ENCODE results near the gene CHRNA4. TPM values are rescaled to one million over a fixed set of nuclear protein-coding genes. Genes with fewer than 3 reads are reported as not detected.

CHRNA4 gene
- total and polyA plus RNA-seq, 2 of the 4 experiments (the other 2 are of a cell fraction): not detected

- H2BK120ac ChIP-seq (ENCODE audit: low read depth, low read length): no peak overlapping the region
- H4K5ac ChIP-seq (ENCODE audit: low read depth, low read length): no peak overlapping the region
- peaks cover 37% of the 10 kb centered on the region for H3K27me3 ChIP-seq (ENCODE audit: control insufficient read depth, insufficient read depth, low read length)
- ATAC-seq (ENCODE audit: low read depth): no peak
- H3K36me3 ChIP-seq (ENCODE audit: control insufficient read depth, insufficient read depth, low read length): no peaks in the 10 kb centered on the region
- no peak overlapping the region for H2AK9ac ChIP-seq (replicated peaks; ENCODE audit: low read depth, low read length, poor library complexity)
- no peak overlapping the region for H3K56ac ChIP-seq (ENCODE audit: extremely low read depth, insufficient read depth, low read length)
- intact Hi-C loops (cut with micrococcal nuclease) (no loop called here), in situ Hi-C loops (cut with MboI; ENCODE audit: low sequenced_read_pairs) (no loop called here), dilution Hi-C loops (cut with HindIII; ENCODE audit: low sequenced_read_pairs, unreplicated experiment) (no loop called here)
- H3K9ac ChIP-seq (ENCODE audit: low read depth, low read length): no peak overlapping the region
- POLR2A ChIA-PET (ENCODE audit: unreplicated experiment): no interaction called here
- H3K18ac ChIP-seq (ENCODE audit: low read depth, low read length): no peak overlapping the region
- H3K9me1 ChIP-seq (ENCODE audit: insufficient read depth, low read length): no peaks in the 10 kb centered on the region
- H3K4ac ChIP-seq (ENCODE audit: low read depth, low read length): no peak overlapping the region
- H3K79me1 ChIP-seq (ENCODE audit: low read depth in 1 of 2, low read length in 2 of 2): no peaks in the 10 kb centered on the region
- BruUV-seq (replicated peaks): no TSS peak
- 75% methylated on average over 4 of the region's 12 CpGs; no CpG with 5 or more reads in 1 of the 2 experiments for WGBS, 2 experiments (ENCODE audit: extremely low coverage in 2 of 2, insufficient read length in 1 of 2)
- H3K14ac ChIP-seq (replicated peaks; ENCODE audit: low read depth, low read length): no peak overlapping the region
- H4K20me1 ChIP-seq (ENCODE audit: insufficient read depth, low read length): no peaks in the 10 kb centered on the region; the same call in 1 of the 2 replicates
- no peak overlapping the region for H4K8ac ChIP-seq (ENCODE audit: low read depth in 2 of 2, low read length in 2 of 2)
- CTCF ChIA-PET: interaction anchor here (0.9 kb wide), 1 partner anchor 69 kb away, joined by 5 read pairs; no protein-coding TSS in a partner anchor
- H4K91ac ChIP-seq (ENCODE audit: insufficient read depth, low read depth, low read length): no peak overlapping the region
- no peak overlapping the region for H3K27ac ChIP-seq (ENCODE audit: insufficient read depth, low read length)
- no peak overlapping the region for H2BK5ac ChIP-seq (ENCODE audit: low read depth, low read length, poor library complexity, severe bottlenecking)
- no peak overlapping the region for H2AFZ ChIP-seq (replicated peaks; ENCODE audit: low read length, poor library complexity)
- TF ChIP-seq MAZ (IDR thresholded peaks at IDR 0.05; ENCODE audit: borderline replicate concordance, low read depth, low read length): no peak
- TF ChIP-seq MAFK (IDR thresholded peaks at IDR 0.05; ENCODE audit: low read depth, low read length): no peak
- TF ChIP-seq POLR2A (IDR thresholded peaks at IDR 0.05; ENCODE audit: low read depth, low read length): no peak
- TF ChIP-seq RAD21 (IDR thresholded peaks at IDR 0.05; ENCODE audit: low read length): no peak
- TF ChIP-seq CHD1 (IDR thresholded peaks at IDR 0.05; ENCODE audit: low read depth, low read length): no peak
- no peak for TF ChIP-seq SMC3 (IDR thresholded peaks at IDR 0.05; ENCODE audit: low read depth, low read length)
- TF ChIP-seq RCOR1 (IDR thresholded peaks at IDR 0.05; ENCODE audit: insufficient replicate concordance, low read length): no peak
- TF ChIP-seq NFE2L2 (IDR thresholded peaks at IDR 0.05; ENCODE audit: low read depth, low read length): no peak
- no peak for TF ChIP-seq RFX5 (IDR thresholded peaks at IDR 0.05; ENCODE audit: low read depth, low read length)
- TF ChIP-seq, protein P1, sequence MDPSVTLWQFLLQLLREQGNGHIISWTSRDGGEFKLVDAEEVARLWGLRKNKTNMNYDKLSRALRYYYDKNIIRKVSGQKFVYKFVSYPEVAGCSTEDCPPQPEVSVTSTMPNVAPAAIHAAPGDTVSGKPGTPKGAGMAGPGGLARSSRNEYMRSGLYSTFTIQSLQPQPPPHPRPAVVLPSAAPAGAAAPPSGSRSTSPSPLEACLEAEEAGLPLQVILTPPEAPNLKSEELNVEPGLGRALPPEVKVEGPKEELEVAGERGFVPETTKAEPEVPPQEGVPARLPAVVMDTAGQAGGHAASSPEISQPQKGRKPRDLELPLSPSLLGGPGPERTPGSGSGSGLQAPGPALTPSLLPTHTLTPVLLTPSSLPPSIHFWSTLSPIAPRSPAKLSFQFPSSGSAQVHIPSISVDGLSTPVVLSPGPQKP (IDR thresholded peaks at IDR 0.05; ENCODE audit: borderline replicate concordance, low read depth, low read length): no peak
- TF ChIP-seq FOS (IDR thresholded peaks at IDR 0.05; ENCODE audit: low read depth, low read length): no peak
- TF ChIP-seq, protein P2, sequence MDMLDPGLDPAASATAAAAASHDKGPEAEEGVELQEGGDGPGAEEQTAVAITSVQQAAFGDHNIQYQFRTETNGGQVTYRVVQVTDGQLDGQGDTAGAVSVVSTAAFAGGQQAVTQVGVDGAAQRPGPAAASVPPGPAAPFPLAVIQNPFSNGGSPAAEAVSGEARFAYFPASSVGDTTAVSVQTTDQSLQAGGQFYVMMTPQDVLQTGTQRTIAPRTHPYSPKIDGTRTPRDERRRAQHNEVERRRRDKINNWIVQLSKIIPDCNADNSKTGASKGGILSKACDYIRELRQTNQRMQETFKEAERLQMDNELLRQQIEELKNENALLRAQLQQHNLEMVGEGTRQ (IDR thresholded peaks at IDR 0.05; ENCODE audit: low read depth, low read length): no peak
- no peak for TF ChIP-seq BHLHE40 (IDR thresholded peaks at IDR 0.05; ENCODE audit: low read depth, low read length)
- no peak for TF ChIP-seq MXI1 (IDR thresholded peaks at IDR 0.05; ENCODE audit: borderline replicate concordance, low read depth, low read length)
- TF ChIP-seq CEBPB (IDR thresholded peaks at IDR 0.05; ENCODE audit: low read depth, low read length): no peak
- 0 out of 2 replicates have a peak, but pooled peaks cover 1% of the 10 kb centered on the region for H3K9me3 ChIP-seq (ENCODE audit: control insufficient read depth, insufficient read depth, low read length)
- H2AK5ac ChIP-seq (ENCODE audit: low read depth, low read length): no peak overlapping the region
- H2BK20ac ChIP-seq (ENCODE audit: low read depth, low read length): no peak overlapping the region
- no peak overlapping the region for H3K4me3 ChIP-seq (ENCODE audit: insufficient read depth, low read depth, low read length)
- no peak overlapping the region for H2BK15ac ChIP-seq (ENCODE audit: low read depth, low read length)
- no peak for DNase-seq
- no peak overlapping the region for H3K23ac ChIP-seq (ENCODE audit: low read depth, low read length)
- H3K4me2 ChIP-seq (ENCODE audit: low read depth, low read length): no peak overlapping the region
- H3K4me1 ChIP-seq (ENCODE audit: control insufficient read depth, insufficient read depth, low read length): no peaks in the 10 kb centered on the region
Observed at GRCh38 chr20:63378626-63379025, 17.5 kb upstream of the CHRNA4 start.
